Fibroblast of mammary gland (primary cell): ENCODE data around the gene OR10AG1.

Source experiments
- DNase-seq: peaks from one replicate; pipeline ENCODE4 v3.0.0-alpha.2; 2010; ENCODE audit warnings: low read depth
- H3K4me3 ChIP-seq: 2 replicates; pipeline ENCODE4 v1.5.1; 2011; ENCODE audit warnings: low read depth, mild to moderate bottlenecking, low read length, moderate library complexity; ENCODE audit not compliant: control insufficient read depth
- CTCF ChIP-seq: conservative IDR thresholded peaks from 2 replicates; pipeline ENCODE4 v1.5.1; 2011; ENCODE audit warnings: low read depth, low read length, inconsistent platforms; ENCODE audit not compliant: control insufficient read depth, insufficient read depth

OR10AG1 gene

GRCh38 chr11:55969845-55970244 is at the start of gene OR10AG1:
Gene OR10AG1, minus strand, starts transcription at chr11:55969945. Its CDS starts 38 bp downstream, at chr11:55969907.
- H3K4me3 ChIP-seq = no peak within 1 kb of the TSS
- TF ChIP-seq CTCF = no peak
- DNase-seq = no peak

GRCh38 chr11:56013805-56014204 is 44.1 kb upstream of the OR10AG1 start:
- no peak for TF ChIP-seq CTCF
- no peak overlapping the region for H3K4me3 ChIP-seq
- no peak for DNase-seq

- no peak for DNase-seq
- no peak for TF ChIP-seq CTCF
- no peak overlapping the region for H3K4me3 ChIP-seq
These were observed 41.0 kb upstream of the OR10AG1 start for GRCh38 chr11:56010716-56011115.

GRCh38 chr11:55994525-55994924 is 24.8 kb upstream of the OR10AG1 start, which contains the start of gene OR5F1:
Gene OR5F1, minus strand, starts transcription at chr11:55994625. Its CDS starts 0 bp downstream, at chr11:55994625.
- no peak within 1 kb of the TSS for H3K4me3 ChIP-seq
- DNase-seq = no peak
- TF ChIP-seq CTCF = no peak

- no peak overlapping the region for H3K4me3 ChIP-seq
- no peak for TF ChIP-seq CTCF
- DNase-seq = no peak
These were observed 1.2 kb upstream of the OR10AG1 start for GRCh38 chr11:55970935-55971334.

- TF ChIP-seq CTCF = no peak
- no peak overlapping the region for H3K4me3 ChIP-seq
- no peak for DNase-seq
These were observed 1.8 kb downstream of the OR10AG1 start for GRCh38 chr11:55967914-55968313.

- DNase-seq = no peak
- TF ChIP-seq CTCF = no peak
- H3K4me3 ChIP-seq = no peak overlapping the region
These were observed 3.4 kb downstream of the OR10AG1 start for GRCh38 chr11:55966391-55966790.
